HG03571 (cell line): ENCODE results near the gene LRRIQ1.

ENCODE experiments used
- ATAC-seq: cut with Tn5 transposase; IDR thresholded peaks from one replicate; pipeline ENCODE4 v1.9.1; 2021; ENCODE audit not compliant: unreplicated experiment

The LRRIQ1 gene

DNA sequence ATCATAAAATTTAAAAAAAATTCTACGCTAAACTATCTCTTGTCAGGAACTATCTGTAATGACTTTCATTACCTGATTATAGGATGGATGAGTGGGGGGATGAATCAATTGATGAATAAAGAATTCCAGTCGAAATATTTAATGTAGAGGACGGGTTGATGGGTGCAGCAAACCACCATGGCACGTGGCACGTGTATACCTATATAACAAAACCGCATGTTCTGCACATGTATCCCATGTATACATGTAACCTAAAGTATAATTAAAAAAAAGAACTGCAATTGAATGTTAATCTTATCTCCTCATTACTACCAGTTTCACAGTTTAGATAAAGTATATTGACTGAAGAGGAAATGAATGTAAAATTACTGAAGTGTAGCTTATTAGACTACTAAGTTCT is 23.4 kb downstream of the LRRIQ1 start:
- no peak for ATAC-seq

DNA sequence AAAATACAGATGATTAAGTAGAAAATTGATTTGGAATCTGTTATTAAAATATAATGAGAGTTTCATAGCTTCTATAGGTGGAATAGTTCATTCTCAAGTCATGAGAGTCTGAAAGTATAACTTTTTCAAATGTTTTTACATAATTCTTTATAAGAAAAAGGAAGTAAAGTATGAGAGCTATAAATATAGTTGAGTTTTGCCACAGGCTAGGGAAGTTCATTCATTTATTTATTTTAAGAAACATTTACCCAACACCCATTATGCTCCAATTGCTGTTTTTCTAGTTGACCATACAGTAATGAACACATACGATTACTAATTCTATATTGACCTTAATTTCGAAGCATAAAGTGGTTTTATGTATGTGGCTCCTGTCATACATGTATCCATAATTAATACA is 24.8 kb downstream of the LRRIQ1 start:
- no peak for ATAC-seq

DNA sequence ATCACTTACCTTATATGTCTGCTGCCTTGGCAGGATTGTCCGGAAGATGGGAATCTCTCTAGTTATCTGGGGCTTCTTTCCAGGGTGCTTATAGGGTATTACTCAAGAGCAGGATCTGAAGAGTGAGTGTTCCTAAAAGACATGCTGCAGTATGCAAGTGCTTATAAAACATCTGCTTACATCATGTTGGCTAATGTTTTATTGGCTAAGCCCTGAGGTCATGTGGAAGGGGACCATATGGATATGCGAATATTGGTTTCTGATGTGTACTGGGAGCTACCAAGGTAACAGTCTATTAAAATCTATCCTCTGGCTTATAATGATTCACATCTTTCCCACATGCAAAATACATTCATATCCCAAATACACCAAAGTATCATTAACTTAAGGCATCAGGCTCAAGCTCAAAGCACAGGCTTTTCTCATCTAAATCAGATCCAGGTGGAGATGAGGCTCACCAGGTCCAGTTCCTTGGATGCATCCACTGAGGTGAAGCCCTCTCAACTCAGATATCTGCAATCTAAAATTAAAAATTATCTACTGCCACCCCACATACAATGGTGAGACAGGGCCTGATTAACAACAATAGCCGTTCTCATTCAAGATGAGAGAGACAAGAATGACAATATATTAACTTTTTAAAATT is 29.8 kb downstream of the LRRIQ1 start:
- ATAC-seq = no peak

DNA sequence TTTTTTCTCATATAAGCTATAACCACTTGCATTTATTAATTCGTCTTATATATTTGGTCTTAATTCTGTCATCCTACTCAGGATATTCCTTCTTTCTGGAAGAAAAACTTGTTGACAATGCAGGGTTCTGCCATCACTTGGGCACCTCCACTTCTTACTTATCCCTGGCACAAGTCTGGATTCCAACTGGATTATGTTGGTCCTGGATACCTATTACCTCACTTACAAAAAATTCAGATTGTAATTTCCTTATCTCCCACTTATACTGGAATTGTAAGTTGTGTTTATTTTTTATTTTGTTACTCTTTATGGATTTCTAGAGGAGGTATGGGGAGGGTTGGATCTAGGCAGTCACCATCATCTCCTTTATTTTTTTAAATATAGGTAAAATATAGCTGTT is 36.7 kb downstream of the LRRIQ1 start:
- no peak for ATAC-seq

DNA sequence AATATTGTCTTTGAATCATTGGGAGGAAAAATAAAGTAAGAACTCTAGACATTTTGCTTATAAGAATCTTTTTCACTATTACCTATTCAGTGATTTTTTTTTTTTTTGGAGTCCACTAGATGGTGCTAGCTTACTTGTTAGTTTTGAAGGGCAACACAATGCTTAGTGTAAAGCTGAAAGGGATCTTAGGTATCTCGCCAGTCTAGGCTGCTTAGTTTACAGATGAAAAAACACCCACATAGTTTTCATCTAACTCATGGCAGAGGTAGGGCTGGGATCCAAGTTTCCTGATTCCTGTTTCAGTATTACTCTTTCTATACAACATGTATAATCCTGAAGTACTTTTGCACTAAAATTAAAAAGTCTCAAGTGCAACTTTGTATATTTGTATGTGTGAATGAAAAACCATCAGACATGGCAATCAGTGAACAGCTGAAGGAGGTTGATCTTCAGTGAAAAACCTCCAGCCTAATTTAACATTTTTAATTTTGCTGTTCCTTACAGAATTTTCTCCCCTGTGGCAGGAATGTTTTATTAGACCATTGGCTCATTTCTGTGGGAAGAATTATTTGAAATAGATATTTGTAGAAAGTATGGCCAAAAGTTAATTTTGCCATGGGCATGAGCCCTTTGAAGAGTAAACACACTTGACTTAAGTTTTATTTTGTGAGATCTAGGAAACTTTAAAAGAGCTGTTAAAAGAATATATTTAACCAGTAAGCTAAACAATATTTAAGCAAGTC is 40.7 kb downstream of the LRRIQ1 start:
- ATAC-seq = no peak

DNA sequence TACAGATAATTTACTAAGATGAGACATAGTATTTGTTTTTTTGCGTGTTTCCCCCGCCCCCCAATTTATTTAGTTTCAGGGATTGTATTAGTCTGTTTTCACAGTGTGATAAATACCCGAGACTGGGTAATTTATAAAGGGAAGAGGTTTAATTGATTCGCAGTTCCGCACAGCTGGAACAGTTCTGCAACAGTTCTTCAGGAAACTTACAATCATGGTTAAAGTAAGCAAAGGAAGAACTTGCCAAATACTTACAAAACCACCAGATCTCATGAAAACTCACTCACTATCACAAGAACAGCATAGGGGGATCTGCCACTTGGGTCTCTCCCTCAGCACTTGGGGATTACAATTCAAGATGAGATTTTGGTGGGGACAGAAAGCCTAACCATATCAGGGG is 48.9 kb downstream of the LRRIQ1 start:
- ATAC-seq = no peak

DNA sequence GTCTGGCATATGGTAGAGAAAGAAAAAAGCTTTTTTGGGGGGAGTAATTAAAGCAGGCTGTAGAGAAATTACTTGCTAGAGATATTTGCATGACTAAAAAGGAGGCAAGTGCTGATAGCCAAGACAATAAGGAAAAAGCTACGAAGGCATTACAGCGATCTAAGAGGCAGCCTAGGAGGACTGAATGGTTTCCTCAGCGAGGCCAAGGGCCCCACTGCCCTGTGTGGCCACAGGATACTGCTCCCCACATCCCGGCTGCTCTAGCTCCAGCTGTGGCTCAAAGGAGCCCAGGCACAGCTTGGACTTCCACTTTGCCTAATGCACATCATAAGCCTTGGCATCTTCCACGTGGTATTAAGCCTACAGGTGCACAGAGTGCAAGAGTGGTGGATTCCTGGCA is 53.6 kb downstream of the LRRIQ1 start:
- no peak for ATAC-seq

DNA sequence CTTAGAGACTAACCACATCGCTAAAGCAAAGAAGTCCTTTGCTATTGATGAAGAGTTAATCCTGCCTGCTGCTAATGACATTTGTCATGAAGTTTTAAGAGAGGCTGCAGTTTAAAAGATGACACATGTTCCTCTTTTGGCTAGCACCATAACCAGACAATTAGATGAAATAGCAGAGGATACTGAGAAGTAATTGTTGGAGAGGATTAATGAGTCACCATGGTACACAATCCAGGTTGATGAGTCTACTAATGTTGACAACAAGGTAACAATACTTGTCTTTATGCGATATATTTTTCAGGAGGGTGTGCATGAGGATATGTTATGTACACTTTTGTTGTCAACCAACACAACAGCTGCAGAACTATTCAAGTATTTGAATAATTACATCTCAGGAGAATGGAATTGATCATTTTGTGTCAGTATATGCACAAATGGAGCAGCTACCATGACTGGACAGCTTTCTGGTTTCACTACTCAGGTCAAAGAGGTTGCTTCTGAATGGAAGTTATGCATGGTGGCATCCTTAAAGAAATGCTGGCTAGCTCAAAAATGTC is 56.7 kb downstream of the LRRIQ1 start:
- no peak for ATAC-seq

DNA sequence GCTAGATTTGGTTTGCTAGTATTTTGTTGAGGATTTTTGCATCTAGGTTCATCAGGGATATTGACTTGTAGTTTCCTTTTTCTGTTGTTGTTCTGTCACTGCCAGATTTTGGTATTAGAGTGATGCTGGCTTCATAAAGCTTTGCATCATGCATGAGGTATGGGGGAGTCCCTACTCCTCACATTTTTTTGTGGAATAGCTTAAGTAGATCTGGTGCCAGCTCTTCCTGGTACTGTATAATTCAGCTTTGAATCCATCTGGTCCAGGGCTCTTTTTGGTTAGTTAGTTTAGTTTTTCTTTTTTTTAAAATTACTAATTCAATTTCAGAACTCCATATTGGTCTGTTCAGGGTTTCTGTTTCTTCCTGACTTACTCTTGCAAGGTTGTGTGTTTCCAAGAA is 59.4 kb downstream of the LRRIQ1 start:
- no peak for ATAC-seq

DNA sequence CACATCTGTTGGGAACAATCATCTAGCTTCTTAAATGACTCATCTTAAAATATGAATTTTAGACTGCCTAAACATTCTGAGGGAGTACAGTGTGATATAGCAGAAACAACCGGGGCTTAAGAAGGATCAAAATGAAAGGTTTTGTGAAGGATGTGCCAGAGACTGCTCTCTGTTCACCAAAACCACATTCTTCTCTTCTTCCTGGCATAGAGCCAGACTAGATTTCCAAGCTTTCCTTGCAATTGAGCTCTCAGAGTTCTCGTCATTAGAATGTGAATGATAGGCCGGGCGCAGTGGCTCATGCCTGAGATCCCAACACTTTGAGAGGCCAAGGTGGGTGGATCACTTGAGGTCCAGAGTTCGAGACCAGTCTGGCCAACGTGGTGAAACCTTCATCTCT is 94.5 kb downstream of the LRRIQ1 start:
- ATAC-seq = no peak

DNA sequence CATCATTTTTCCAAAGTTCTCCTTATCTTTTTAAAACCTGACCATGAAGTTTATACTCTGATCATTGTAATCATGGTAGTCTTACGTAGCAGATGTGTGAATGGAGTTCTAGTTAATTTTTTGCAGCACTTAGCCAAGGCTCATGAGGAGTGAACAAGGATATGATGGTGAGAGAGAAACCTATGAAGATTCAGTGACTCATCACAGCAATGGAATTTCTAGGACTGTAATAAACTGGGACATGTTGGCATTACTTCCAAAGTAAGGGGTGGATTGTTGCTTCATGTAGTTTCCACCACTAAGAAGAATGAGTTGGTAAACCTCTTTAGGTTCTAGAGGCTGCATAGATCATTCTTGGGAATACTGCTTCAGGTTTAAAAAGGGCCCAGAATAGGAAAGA is 102.7 kb downstream of the LRRIQ1 start:
- no peak for ATAC-seq

DNA sequence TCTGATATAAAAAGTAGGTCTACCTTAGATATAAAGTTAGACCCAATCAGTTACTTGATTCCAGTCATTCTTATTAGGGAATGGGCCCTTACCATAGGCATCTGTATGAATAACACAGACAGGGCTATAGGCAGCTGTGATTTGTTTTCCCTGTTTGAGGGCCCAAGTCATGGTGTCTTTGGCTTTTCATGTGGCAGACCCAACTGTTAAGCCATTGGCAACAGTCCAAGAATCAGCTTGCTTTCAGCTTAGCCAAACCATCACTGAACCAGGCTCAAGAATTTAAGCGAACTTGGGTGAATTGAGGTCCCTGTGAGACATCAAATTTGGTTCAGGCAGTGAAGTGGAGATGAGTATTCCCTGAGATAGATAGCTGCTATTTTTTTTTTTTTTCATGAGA is 111.2 kb downstream of the LRRIQ1 start:
- no peak for ATAC-seq

DNA sequence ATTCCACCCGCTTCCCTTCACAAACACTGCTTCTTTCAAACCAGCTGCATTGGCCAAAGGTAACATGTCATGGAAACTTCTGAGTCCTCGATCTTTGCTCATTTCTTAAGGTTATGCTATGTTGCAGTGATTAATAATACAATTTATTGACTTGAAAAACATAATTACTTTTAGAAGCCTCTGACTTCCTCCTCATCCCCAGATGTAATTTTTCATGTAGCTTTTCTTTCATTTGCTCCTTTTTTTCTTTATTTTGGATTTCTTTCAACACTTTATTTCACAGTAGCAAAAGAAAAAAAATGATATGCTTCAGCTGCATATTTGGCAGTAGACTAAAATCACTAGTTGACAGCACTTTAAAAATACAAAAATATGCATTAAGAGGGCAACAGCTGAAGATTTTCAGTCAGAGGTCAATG is 116.2 kb downstream of the LRRIQ1 start:
- ATAC-seq = no peak

DNA sequence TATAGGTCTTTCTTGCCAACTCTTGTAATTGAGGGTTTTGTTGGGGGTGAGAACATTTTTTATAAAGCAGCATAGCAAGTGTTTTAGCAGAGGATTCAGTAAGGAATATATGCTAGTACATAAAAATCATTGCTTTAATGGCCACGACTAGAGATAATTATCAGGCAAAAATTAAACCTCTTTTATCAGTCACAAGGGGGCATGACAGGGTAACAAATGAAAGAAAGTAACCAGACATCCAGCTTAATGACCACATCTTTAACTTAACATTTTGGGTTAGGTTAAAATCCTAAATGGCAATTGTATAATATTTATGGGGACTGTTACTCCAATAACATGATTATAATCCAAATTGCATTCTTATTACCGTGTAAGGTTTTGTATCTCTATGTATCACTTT is 119.6 kb downstream of the LRRIQ1 start:
- no peak for ATAC-seq

DNA sequence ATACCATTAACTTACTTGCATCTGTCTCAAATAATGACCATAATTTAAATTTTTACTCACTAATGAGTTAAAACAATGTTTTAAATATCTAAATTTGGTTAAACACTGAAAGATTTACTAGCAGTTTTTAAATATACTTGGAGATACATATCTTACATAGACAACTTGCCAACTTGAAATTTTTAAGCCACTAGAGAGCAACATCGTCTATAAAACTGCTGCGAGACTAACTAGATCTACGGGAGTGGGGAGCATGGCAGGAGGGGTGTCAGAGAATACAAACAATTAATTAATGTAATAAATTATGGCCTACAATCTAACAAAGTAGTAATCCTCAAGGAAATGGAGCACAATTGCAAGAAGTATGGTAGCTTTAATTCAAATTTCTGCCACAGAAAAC is 120.4 kb downstream of the LRRIQ1 start:
- no peak for ATAC-seq

DNA sequence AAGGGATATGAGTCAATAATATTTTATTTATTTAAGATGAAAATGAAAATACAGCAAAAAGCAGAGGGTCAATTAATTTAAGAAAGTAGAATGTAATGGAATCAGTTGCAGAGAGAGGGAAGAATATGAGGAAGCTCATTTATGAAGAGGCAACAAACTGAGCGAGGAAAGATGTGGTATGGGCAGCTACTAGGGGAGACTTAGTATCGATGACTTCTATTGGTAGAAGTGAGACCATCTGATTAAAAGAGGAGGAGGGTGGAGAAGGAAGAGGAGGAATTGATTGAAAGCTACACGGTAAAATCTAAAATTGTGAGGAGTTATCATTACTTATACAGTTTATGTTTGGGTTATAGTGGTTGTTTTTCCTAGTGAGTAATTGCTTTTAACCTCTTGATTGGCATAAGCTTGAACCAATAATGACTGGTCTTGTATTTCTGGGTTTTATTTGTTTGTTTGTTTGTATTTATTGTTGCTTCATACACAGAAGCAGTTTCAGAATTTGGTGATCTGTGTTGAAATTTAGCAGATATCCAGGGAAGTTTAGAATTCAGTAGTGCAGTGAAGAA is 121.0 kb downstream of the LRRIQ1 start:
- ATAC-seq = no peak

DNA sequence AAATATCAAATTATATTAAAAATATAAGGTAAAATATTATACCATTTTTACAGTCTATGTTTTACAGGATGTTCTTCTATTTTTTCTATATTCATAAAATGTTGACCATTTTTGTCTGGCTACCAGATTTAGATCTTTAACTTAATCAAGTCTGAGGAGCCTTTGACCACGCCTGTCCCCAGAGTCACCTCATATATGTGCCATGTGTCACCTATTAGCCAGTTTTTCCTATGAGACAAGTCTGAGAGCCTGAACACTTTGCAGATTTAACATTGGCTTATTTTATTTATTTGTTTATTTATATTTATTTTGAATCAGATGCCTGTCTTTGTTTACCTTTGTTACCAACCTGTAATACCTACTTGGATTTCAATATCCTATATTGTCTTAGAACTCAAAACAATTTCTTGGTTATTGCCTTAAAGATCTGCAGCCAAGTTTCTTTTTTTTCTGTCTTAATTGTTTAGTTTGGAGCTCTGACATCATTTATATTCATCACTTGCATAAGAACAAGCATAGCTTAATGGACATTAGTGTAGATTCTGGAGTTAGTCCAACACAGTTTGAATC is 127.7 kb downstream of the LRRIQ1 start:
- no peak for ATAC-seq

DNA sequence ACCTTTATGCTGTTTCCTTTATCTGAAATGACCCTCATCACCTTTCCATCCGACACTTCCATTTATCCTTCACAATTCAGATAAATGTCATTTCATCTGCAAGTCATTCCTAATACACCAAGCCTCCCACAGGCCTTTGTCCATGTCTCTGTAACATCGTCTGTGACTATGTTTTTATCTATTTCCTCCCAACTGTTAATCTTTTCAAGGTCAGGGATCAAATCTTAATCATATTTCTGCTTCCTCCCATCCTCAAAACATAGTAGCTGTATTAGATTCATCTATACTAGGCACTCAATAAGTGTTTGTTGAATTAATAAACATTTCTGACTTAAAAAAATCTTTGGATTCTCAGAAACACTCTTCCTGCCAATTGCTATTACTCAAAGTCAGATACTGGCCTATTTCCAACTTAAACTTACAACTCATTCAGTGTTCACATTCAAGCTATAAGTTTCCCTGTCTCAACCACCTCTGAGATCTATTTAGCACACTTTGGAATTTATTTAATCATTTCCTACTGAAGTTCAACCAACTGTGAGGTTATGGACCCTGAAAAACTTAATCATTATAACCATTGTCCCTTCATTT is 143.6 kb downstream of the LRRIQ1 start:
- ATAC-seq = no peak

DNA sequence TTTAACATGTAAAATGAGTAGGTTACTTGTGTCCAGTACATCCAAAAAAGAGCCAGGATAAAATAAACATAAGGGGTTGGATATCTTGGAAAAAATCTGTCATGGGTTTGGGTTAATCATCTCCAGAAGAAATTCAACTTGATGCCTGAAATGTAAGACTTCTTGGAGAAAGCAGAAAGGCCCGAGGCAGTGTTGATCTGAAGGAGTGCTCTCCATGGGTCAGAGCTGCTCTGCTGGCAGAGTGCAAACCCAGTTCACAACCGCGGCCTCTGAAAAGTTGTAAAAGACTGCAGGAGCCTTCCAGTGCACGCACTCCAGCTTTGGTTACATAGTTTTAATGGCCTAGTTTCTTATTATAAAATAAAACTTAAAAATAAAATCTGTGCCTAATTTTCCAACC is 146.5 kb downstream of the LRRIQ1 start:
- no peak for ATAC-seq

DNA sequence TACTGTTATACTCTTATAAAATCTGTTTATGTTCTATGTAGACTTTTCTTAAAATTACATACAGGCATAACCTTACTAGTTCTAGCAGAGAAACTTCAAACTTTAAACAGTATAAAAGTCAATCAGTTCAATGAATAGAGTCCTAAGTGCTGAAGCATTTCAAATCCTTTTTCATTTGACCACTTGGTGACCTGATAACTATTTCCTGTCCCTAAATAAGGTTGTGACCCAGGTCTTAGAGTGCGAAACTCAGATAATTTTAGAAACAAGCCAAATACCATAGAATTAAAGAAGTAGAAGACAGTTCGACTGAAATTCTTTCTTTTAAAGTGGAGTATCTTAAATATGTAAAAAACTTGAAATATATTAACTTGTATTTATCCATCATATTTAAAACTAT is 147.7 kb downstream of the LRRIQ1 start:
- ATAC-seq = no peak

DNA sequence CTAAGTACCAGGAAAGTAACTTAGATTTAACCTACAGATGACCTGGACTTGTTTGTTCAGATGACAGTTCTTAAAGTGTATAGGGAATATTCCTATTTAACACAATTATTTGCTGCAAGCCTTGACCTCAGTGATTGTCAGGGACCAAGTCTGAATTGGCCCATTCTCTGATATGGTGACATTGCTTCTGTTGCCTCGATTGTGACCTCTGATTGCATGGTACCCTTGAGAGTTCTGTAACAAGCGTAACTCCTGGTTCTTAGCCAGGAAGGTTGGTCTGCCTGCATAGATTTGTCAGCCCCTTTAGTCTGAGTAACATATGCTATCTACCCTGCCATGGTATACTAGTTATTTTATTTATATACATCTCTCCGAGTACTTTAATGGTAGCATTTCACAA is 150.1 kb downstream of the LRRIQ1 start:
- ATAC-seq = no peak

DNA sequence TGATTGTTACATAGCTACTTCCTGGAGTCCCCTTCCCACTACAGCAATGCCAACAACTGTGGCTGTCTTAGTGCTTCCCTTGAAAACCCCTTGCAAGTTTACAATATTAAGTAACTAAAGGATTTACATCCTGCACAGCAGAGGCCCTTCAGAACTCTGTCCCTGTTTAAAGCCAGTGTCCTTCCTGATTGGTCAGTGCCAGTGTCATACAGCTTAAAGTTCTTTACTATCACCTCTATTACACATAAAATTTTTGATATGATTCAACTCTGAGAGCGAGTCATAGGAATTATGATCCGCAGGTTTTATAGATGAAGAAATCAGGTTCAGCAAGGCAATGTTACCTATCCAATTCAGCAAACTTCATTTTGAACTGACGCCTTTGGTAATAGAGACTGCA is 152.5 kb downstream of the LRRIQ1 start:
- ATAC-seq = no peak
